ENCODE measurements around the gene IL17B.

IL17B gene

DNA sequence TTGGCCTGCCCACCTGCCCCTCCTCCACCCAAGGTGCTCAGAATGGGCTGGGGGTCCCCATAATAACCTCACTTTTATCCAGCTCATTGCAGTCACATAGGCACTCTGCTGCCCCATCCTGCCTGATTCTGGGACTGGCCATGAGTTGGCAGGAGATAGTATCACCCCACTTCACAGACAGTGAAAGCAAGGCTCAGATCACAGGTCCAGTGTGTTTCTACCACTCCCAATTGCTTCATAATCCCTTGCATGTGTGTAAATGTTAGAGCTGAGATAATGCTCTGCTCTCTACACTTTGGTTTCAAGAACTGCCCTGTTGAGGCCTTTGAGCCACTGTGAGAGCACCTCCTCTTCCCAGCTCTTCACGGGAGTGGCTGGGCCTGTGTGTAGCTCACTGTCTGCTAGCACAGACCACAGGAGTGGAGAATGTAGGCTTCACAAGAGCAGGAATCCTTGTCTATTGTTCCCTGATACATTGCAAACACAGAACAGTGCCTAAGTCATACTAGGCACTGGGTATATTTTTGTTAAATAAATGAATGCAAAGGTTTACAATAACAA, 12.8 kb downstream of the IL17B start:
- no peak overlapping the region for H3K4me3 ChIP-seq (ENCODE audit: low read length)
- TF ChIP-seq EZH2phosphoT487 (IDR thresholded peaks at IDR 0.05; ENCODE audit: borderline replicate concordance, low read length), result no peak
- TF ChIP-seq, protein P1, sequence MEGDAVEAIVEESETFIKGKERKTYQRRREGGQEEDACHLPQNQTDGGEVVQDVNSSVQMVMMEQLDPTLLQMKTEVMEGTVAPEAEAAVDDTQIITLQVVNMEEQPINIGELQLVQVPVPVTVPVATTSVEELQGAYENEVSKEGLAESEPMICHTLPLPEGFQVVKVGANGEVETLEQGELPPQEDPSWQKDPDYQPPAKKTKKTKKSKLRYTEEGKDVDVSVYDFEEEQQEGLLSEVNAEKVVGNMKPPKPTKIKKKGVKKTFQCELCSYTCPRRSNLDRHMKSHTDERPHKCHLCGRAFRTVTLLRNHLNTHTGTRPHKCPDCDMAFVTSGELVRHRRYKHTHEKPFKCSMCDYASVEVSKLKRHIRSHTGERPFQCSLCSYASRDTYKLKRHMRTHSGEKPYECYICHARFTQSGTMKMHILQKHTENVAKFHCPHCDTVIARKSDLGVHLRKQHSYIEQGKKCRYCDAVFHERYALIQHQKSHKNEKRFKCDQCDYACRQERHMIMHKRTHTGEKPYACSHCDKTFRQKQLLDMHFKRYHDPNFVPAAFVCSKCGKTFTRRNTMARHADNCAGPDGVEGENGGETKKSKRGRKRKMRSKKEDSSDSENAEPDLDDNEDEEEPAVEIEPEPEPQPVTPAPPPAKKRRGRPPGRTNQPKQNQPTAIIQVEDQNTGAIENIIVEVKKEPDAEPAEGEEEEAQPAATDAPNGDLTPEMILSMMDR (IDR thresholded peaks at IDR 0.05; ENCODE audit: low read depth, low read length, poor library complexity, severe bottlenecking), result no peak
- H3K27ac ChIP-seq (ENCODE audit: low read depth, low read length), result no peak overlapping the region
- H3F3A ChIP-seq (ENCODE audit: control insufficient read depth, insufficient read depth), result no peaks in the 10 kb centered on the region
- H3K9me2 ChIP-seq (replicated peaks; ENCODE audit: control insufficient read depth, low read length), result no peaks in the 10 kb centered on the region
- H3K27me3 ChIP-seq (ENCODE audit: control insufficient read depth, low read length), result no peaks in the 10 kb centered on the region
- peaks cover 49% of the 10 kb centered on the region for H3K36me3 ChIP-seq (ENCODE audit: control insufficient read depth, low read length)
- no peaks in the 10 kb centered on the region for H3K79me2 ChIP-seq (ENCODE audit: control insufficient read depth, low read length)
- no peak overlapping the region for H3K4me2 ChIP-seq (ENCODE audit: low read length)
- no peaks in the 10 kb centered on the region for H3K4me1 ChIP-seq (ENCODE audit: control insufficient read depth, low read length)
- H3K9me3 ChIP-seq (ENCODE audit: control insufficient read depth, insufficient read depth, low read length), result no peaks in the 10 kb centered on the region
- no peaks in the 10 kb centered on the region; the same call in 1 of the 2 replicates for H4K20me1 ChIP-seq (ENCODE audit: control insufficient read depth, insufficient read depth, low read depth, low read length)

DNA sequence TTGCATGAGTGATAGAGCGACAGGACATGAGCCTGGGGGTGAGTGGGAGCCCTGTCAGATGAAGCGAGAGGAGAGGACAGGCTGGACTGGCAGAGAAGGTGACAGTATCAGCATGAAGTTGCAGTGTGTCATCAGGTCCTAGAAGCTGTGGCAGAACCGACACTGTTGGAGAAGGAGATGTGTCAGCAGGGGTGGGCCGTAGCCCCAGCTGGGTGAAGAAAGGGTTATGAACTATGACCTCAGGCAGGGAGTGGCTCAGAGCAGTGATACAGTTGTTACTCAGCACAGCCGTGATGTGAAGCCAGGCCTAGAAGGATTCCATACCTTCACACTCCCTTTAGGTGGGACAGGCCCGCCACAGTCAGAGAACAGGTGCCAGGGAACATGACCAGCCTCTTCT, 13.7 kb downstream of the IL17B start:
- H3K4me1 ChIP-seq (ENCODE audit: control insufficient read depth, low read length), result no peaks in the 10 kb centered on the region
- no peak overlapping the region for H3K4me3 ChIP-seq (ENCODE audit: low read length)
- H3K79me2 ChIP-seq (ENCODE audit: control insufficient read depth, low read length), result peaks cover 1% of the 10 kb centered on the region; the same call in 1 of the 2 replicates
- H3K27me3 ChIP-seq (ENCODE audit: control insufficient read depth, low read length), result no peaks in the 10 kb centered on the region
- H3K9me3 ChIP-seq (ENCODE audit: control insufficient read depth, insufficient read depth, low read length), result no peaks in the 10 kb centered on the region
- H3K4me2 ChIP-seq (ENCODE audit: low read length), result no peak overlapping the region
- no peaks in the 10 kb centered on the region for H4K20me1 ChIP-seq (ENCODE audit: control insufficient read depth, insufficient read depth, low read depth, low read length)
- TF ChIP-seq EZH2phosphoT487 (IDR thresholded peaks at IDR 0.05; ENCODE audit: borderline replicate concordance, low read length), result no peak
- TF ChIP-seq, protein P1 (IDR thresholded peaks at IDR 0.05; ENCODE audit: low read depth, low read length, poor library complexity, severe bottlenecking), result no peak
- no peak overlapping the region for H3K27ac ChIP-seq (ENCODE audit: low read depth, low read length)
- H3K36me3 ChIP-seq (ENCODE audit: control insufficient read depth, low read length), result peaks cover 41% of the 10 kb centered on the region
- H3F3A ChIP-seq (ENCODE audit: control insufficient read depth, insufficient read depth), result no peaks in the 10 kb centered on the region
- no peaks in the 10 kb centered on the region for H3K9me2 ChIP-seq (replicated peaks; ENCODE audit: control insufficient read depth, low read length)

GRCh38 chr5:149364719-149365118, 14.4 kb downstream of the IL17B start:
- Histone ChIP-seq H3K36me3 (ENCODE audit: control insufficient read depth, low read length) (peaks cover 45% of the 10 kb centered on the region), H3K4me2 (ENCODE audit: low read length) (no peak overlapping the region), H3K79me2 (ENCODE audit: control insufficient read depth, low read length) (peaks cover 7% of the 10 kb centered on the region), H3K9me2 (replicated peaks; ENCODE audit: control insufficient read depth, low read length) (no peaks in the 10 kb centered on the region), H4K20me1 (ENCODE audit: control insufficient read depth, insufficient read depth, low read depth, low read length) (no peaks in the 10 kb centered on the region), H3K27ac (ENCODE audit: low read depth, low read length) (no peak overlapping the region), H3K27me3 (ENCODE audit: control insufficient read depth, low read length) (no peaks in the 10 kb centered on the region), H3K4me1 (ENCODE audit: control insufficient read depth, low read length) (peaks cover 4% of the 10 kb centered on the region), H3F3A (ENCODE audit: control insufficient read depth, insufficient read depth) (no peaks in the 10 kb centered on the region; the same call in 1 of the 2 replicates), H3K4me3 (ENCODE audit: low read length) (no peak overlapping the region), H3K9me3 (ENCODE audit: control insufficient read depth, insufficient read depth, low read length) (no peaks in the 10 kb centered on the region)
- TF ChIP-seq, protein P1 (IDR thresholded peaks at IDR 0.05; ENCODE audit: low read depth, low read length, poor library complexity, severe bottlenecking), result no peak
- no peak for TF ChIP-seq EZH2phosphoT487 (IDR thresholded peaks at IDR 0.05; ENCODE audit: borderline replicate concordance, low read length)

All from DOHH2 (cell line).